Loucy (cell line): Measurements from ENCODE around the gene CCDC33.

Source experiments
- H2AFZ ChIP-seq: fragments of 200-600 bp; sonication (generic); 2 replicates; pipeline ENCODE4 v1.6.0; 2016; ENCODE audit warnings: antibody characterized with exemption, mild to moderate bottlenecking, low read length, moderate library complexity
- H3F3A ChIP-seq: fragments of 200-600 bp; 2 replicates; pipeline ENCODE4 v1.6.0; 2016; ENCODE audit warnings: antibody characterized with exemption, low read depth, mild to moderate bottlenecking
- H3K27me3 ChIP-seq: fragments of 200-600 bp; sonication (generic); 2 replicates; pipeline ENCODE4 v1.6.1; 2014; ENCODE audit warnings: low read length, mild to moderate bottlenecking; ENCODE audit not compliant: insufficient read depth, poor library complexity, severe bottlenecking
- H3K36me3 ChIP-seq: fragments of 200-600 bp; sonication (generic); 2 replicates; pipeline ENCODE4 v1.6.1; 2016; ENCODE audit warnings: low read length; ENCODE audit not compliant: insufficient read depth
- H3K4me1 ChIP-seq: fragments of 200-600 bp; sonication (generic); 2 replicates; pipeline ENCODE4 v1.5.1; 2014; ENCODE audit warnings: low read length, mild to moderate bottlenecking; ENCODE audit not compliant: insufficient read depth, poor library complexity, severe bottlenecking
- H3K4me2 ChIP-seq: fragments of 200-600 bp; sonication (generic); 2 replicates; pipeline ENCODE4 v1.6.0; 2014; ENCODE audit warnings: antibody characterized with exemption, low read length, low read depth, mild to moderate bottlenecking; ENCODE audit not compliant: poor library complexity, severe bottlenecking
- H3K4me3 ChIP-seq: fragments of 200-600 bp; sonication (generic); 2 replicates; pipeline ENCODE4 v1.5.1; 2014; ENCODE audit warnings: low read length, mild to moderate bottlenecking, mixed read lengths; ENCODE audit not compliant: poor library complexity, severe bottlenecking
- H3K79me2 ChIP-seq: fragments of 200-600 bp; sonication (generic); 2 replicates; pipeline ENCODE4 v1.6.1; 2014; ENCODE audit warnings: low read length; ENCODE audit not compliant: insufficient read depth
- H3K9ac ChIP-seq: fragments of 200-600 bp; sonication (generic); 2 replicates; pipeline ENCODE4 v1.6.0; 2014; ENCODE audit warnings: mild to moderate bottlenecking, low read depth, low read length, moderate library complexity; ENCODE audit not compliant: poor library complexity, severe bottlenecking
- H3K9me2 ChIP-seq: fragments of 200-600 bp; sonication (generic); replicated peaks from 2 replicates; pipeline ENCODE4 v1.6.1; 2016; ENCODE audit warnings: low read depth, low read length, mixed read lengths
- H3K9me3 ChIP-seq: fragments of 200-600 bp; sonication (generic); 2 replicates; pipeline ENCODE4 v1.6.1; 2014; ENCODE audit warnings: mild to moderate bottlenecking, antibody characterized with exemption, low read length, low read depth; ENCODE audit not compliant: insufficient read depth
- H4K20me1 ChIP-seq: fragments of 200-600 bp; sonication (generic); 2 replicates; pipeline ENCODE4 v1.6.0; 2014; ENCODE audit warnings: antibody characterized with exemption, low read length, mild to moderate bottlenecking; ENCODE audit not compliant: insufficient read depth, poor library complexity, severe bottlenecking
- EZH2phosphoT487 ChIP-seq: fragments of 200-600 bp; IDR thresholded peaks from 2 replicates; pipeline ENCODE4 v1.6.1; 2018; ENCODE audit warnings: antibody characterized with exemption, mild to moderate bottlenecking, moderate library complexity, borderline replicate concordance
- TF ChIP-seq, protein P1 (sequence below): fragments of 200-600 bp; sonication (generic); conservative IDR thresholded peaks from 2 replicates; pipeline ENCODE4 v1.5.1; 2014; ENCODE audit warnings: mild to moderate bottlenecking, antibody characterized with exemption, low read length

The CCDC33 gene

DNA sequence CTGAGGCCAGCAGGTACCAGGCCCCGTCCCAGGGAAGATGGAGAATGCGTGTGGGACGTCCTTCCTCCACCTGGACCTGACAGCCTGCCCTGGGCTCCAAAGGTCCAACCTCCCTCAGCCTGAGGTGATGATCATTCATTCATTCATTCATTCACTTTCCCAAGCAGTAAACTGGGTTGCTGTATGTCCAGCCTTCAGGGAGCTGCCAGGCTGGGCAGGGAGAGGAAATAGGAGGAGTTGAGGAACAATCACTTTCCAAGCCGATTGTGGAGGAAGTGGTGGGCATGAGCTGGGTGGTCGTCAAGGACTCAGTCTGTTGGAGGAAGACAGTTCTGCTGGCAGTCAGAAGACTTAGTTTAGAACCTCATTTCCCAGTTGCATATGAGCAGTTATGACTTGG is 10.2 kb upstream of the CCDC33 start:
- Histone ChIP-seq H3K9me3 (no peaks in the 10 kb centered on the region), H3F3A (no peaks in the 10 kb centered on the region), H3K9ac (no peak overlapping the region), H4K20me1 (no peaks in the 10 kb centered on the region), H3K27me3 (no peaks in the 10 kb centered on the region), H3K9me2 (no peaks in the 10 kb centered on the region), H3K36me3 (no peaks in the 10 kb centered on the region), H3K79me2 (no peaks in the 10 kb centered on the region), H3K4me1 (peaks cover 14% of the 10 kb centered on the region), H3K4me2 (no peak overlapping the region), H3K4me3 (no peak overlapping the region), H2AFZ (no peak overlapping the region)
- no peak for TF ChIP-seq EZH2phosphoT487
- TF ChIP-seq, protein P1, sequence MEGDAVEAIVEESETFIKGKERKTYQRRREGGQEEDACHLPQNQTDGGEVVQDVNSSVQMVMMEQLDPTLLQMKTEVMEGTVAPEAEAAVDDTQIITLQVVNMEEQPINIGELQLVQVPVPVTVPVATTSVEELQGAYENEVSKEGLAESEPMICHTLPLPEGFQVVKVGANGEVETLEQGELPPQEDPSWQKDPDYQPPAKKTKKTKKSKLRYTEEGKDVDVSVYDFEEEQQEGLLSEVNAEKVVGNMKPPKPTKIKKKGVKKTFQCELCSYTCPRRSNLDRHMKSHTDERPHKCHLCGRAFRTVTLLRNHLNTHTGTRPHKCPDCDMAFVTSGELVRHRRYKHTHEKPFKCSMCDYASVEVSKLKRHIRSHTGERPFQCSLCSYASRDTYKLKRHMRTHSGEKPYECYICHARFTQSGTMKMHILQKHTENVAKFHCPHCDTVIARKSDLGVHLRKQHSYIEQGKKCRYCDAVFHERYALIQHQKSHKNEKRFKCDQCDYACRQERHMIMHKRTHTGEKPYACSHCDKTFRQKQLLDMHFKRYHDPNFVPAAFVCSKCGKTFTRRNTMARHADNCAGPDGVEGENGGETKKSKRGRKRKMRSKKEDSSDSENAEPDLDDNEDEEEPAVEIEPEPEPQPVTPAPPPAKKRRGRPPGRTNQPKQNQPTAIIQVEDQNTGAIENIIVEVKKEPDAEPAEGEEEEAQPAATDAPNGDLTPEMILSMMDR = no peak

DNA sequence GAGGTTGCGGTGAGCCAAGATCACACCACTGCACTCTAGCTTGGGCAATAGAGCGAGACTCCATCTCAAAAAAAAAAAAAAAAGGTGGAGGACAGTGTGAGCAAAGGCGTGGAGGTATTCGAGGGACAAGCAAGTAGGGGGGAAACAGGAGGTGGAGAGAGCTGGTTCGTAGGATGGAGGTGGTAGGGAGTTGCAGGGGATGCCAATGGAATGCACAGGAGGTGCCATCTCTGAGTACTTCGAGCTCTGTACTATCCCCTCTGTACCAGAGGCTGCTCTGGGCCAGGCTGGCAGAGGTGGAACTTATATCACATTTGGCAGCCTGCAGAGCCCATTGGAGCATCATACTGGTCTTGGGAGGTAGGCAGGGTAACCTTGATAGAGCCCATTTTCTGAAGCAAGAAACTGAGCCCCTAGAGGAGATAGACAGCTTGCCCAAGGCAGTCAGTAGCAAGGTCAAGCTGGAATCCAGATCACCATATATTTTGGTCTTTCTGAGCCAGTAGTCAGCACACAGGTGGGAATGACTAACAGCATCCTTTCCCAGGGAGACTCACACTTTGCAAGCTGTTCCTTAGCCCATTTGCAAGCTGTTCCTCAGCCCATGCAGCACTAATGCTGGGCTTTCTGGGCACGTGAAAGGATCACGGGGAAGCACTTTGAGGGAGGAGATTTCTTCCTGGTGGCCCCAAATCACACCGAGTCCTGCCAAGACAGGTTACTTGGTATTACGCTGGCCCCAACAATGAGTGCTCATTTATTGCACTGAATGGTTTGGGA is 9.2 kb upstream of the CCDC33 start:
- no peaks in the 10 kb centered on the region for H3K9me2 ChIP-seq
- H3F3A ChIP-seq = no peaks in the 10 kb centered on the region
- H3K27me3 ChIP-seq = no peaks in the 10 kb centered on the region
- TF ChIP-seq, protein P1 = no peak
- TF ChIP-seq EZH2phosphoT487 = no peak
- H3K4me2 ChIP-seq = no peak overlapping the region
- H3K9ac ChIP-seq = no peak overlapping the region
- no peaks in the 10 kb centered on the region for H4K20me1 ChIP-seq
- no peaks in the 10 kb centered on the region for H3K79me2 ChIP-seq
- H3K4me3 ChIP-seq = no peak overlapping the region
- no peak overlapping the region for H2AFZ ChIP-seq
- no peaks in the 10 kb centered on the region for H3K36me3 ChIP-seq
- H3K9me3 ChIP-seq = no peaks in the 10 kb centered on the region
- peaks cover 14% of the 10 kb centered on the region for H3K4me1 ChIP-seq

DNA sequence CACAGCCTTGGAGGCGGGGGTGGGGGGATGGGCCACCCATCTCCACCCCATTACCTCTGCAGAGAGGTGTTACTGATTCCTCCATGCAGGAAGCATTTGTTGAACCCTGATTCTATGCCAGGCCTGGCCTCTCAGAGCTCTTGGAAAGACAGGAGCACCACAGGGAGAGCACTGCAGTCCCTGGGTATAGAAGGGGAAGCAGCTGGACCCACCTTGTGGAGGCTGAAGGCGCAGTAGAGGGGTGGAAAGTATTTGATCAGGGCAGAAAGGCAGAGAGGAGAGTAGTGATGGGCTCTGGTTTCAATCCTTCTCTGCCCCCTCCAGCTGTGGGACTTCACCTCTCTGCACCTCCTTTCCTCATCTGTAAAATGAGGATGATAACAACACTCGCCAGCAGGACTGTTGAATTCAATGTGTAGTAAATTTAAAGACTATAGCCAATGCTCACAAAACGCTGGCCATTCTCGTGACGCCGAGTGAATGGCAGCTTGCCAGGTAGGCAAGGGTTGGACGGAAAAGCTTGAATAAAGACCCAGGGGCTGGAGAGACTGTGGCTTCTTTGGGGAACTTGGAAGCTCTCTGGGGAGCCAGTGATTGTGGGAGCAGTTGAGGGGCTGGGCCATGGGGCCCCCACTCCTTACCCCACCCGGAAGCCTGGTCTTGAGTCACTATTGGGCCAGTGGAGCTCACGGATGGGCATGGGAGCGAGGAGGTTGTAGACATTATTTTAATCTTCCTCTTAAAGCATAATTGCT is 8.0 kb upstream of the CCDC33 start:
- no peaks in the 10 kb centered on the region for H3K79me2 ChIP-seq
- H3K4me1 ChIP-seq = peaks cover 14% of the 10 kb centered on the region
- no peak overlapping the region for H2AFZ ChIP-seq
- no peaks in the 10 kb centered on the region for H4K20me1 ChIP-seq
- H3K27me3 ChIP-seq = no peaks in the 10 kb centered on the region
- no peak overlapping the region for H3K9ac ChIP-seq
- H3K9me2 ChIP-seq = no peaks in the 10 kb centered on the region
- no peaks in the 10 kb centered on the region for H3F3A ChIP-seq
- no peak overlapping the region for H3K4me2 ChIP-seq
- H3K9me3 ChIP-seq = no peaks in the 10 kb centered on the region
- H3K4me3 ChIP-seq = no peak overlapping the region
- no peak for TF ChIP-seq EZH2phosphoT487
- TF ChIP-seq, protein P1 = no peak
- H3K36me3 ChIP-seq = no peaks in the 10 kb centered on the region
